Amygdala (tissue), 56 donors: ENCODE measurements around the gene VASP.

Experiments used
- DNase-seq, 56 donors: peaks; one replicate each; lab custom pipeline; 2025; lab: John Stamatoyannopoulos, UW

VASP gene

GRCh38 chr19:45506989-45507871 is at the start of gene VASP:
TSS of gene VASP (plus strand) at chr19:45507479. CDS start at chr19:45507772, 293 bp downstream.
- DNase-seq: peak in 52 of 56 donors; percentile 23 to 85 (median 62)

GRCh38 chr19:45457776-45458175 is 49.5 kb upstream of the VASP start:
- DNase-seq: no peak

- no peak for DNase-seq
These were observed 46.4 kb upstream of the VASP start for GRCh38 chr19:45460807-45461347.

- no peak for DNase-seq
These were observed 45.1 kb upstream of the VASP start for GRCh38 chr19:45462174-45462573.

- DNase-seq: no peak
These were observed 44.0 kb upstream of the VASP start for GRCh38 chr19:45463241-45463640.

GRCh38 chr19:45464274-45464673 is 43.0 kb upstream of the VASP start:
- no peak for DNase-seq

- no peak for DNase-seq
These were observed 42.3 kb upstream of the VASP start for GRCh38 chr19:45464852-45465441.

- no peak for DNase-seq
These were observed 40.2 kb upstream of the VASP start for GRCh38 chr19:45467115-45467455.

- DNase-seq: peak; percentile 61 to 99 (median 92)
These were observed 39.7 kb upstream of the VASP start, which contains the start of gene FOSB for GRCh38 chr19:45467456-45468158. TSS of gene FOSB (plus strand) at chr19:45467996. CDS start at chr19:45468587, 591 bp downstream.

- DNase-seq: peak in 4 of 56 donors; percentile 7 to 44 (median 28)
These were observed 39.1 kb upstream of the VASP start for GRCh38 chr19:45468159-45468651.

GRCh38 chr19:45468803-45469131 is 38.5 kb upstream of the VASP start:
- DNase-seq: no peak

- peak; percentile 28 to 92 (median 80) for DNase-seq
These were observed 37.9 kb upstream of the VASP start for GRCh38 chr19:45469132-45469944.

GRCh38 chr19:45469945-45470761 is 37.1 kb upstream of the VASP start:
- peak in 7 of 56 donors; percentile 14 to 78 (median 46) for DNase-seq

GRCh38 chr19:45470762-45471081 is 36.6 kb upstream of the VASP start:
- no peak for DNase-seq

GRCh38 chr19:45471111-45471930 is 36.0 kb upstream of the VASP start:
- no peak for DNase-seq

- no peak for DNase-seq
These were observed 35.2 kb upstream of the VASP start for GRCh38 chr19:45471931-45472562.

- peak in 1 of 56 donors; percentile 10 for DNase-seq
These were observed 34.5 kb upstream of the VASP start for GRCh38 chr19:45472563-45473366.
